HG02870 (cell line): ENCODE data around the gene STK39.
A peak's percentile ranks its signal among the peaks of the same experiment; 100 is the strongest.
"Not testable (repeated sequence)": the region's sequence is repeated elsewhere in the genome, so short reads cannot be mapped to it uniquely, and the experiment has no call there.

Source experiments
- ATAC-seq: cut with Tn5 transposase; IDR thresholded peaks from one replicate; pipeline ENCODE4 v1.9.1; 2021; ENCODE audit warnings: mild to moderate bottlenecking, moderate library complexity; ENCODE audit not compliant: unreplicated experiment

Gene STK39

DNA sequence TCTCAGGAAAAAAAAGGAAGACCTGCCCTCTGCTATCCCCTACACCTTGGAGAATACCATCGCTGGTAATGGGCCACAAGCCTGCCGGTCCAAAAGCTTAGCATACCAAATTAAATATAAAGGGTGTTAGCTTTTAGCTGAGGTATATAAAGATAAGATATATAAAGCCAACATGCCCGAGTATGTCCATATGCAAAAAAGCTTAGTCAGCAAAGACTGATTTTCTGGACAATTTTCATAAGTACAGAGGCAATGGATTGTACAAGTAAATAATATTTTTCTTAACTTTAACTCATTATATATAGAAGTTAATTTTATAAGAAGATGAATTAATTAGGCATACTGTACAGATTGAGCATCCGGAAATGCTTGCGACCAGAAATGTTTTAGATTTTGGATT is 106.5 kb downstream of the STK39 start:
- ATAC-seq: no peak

GRCh38 chr2:168139852-168140251 is 107.5 kb downstream of the STK39 start:
- no peak for ATAC-seq

- ATAC-seq: no peak
Observed at GRCh38 chr2:168138901-168139300, 108.5 kb downstream of the STK39 start.

DNA sequence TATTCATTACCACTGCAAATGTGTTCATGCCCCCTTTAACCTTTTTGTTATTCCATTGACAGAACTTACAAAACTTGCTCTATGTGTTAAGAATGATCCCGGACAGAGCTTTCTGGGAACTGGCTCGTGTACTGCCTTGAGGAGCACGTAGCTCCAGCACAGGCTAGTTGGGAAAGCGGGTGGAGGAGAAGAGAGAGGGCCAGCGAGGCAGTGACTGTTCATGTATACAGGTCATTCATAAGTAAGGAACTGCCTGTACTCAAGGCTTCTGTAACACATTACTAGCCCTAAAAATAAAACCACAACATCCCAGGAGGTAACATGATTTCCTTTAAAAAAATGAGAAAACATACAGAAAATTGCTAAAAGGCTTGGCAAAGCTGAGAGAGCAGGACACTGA is 109.0 kb downstream of the STK39 start:
- no peak for ATAC-seq

DNA sequence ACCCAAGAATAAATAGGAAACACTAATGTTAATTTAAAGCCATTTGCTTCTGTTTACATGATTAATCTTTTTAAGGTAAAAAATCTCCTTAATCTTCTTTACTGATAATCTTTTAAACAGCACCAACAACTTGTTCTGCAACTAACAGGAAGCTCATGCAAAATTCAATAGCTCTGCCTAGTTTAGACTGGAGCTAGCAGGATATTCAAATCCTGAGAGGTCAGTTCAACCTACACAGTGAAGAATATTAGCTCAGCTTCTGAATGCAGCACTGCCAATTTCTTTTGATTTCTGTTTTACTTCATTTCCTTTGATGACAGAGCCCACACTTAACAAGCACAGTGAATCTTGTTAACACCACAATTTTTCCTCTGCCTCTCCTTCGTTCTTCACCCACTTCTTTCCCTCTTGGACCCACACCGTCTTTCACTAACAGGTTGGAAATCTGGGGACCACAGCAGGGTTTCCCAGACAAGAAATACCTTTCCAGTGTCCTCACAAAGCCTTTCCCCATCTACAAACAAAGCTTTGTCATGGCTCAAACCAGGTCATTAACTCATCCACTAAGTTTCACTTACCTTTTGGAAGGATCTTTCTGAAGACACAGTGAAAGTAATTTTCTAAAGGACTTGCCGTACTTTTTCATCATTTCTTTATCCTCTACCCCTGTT is 109.8 kb downstream of the STK39 start:
- no peak for ATAC-seq

- ATAC-seq: peak; percentile 60
Observed at GRCh38 chr2:168136392-168136977, 110.9 kb downstream of the STK39 start.

- ATAC-seq: no peak
Observed at GRCh38 chr2:168135630-168136029, 111.8 kb downstream of the STK39 start.

- ATAC-seq: no peak
Observed at GRCh38 chr2:168135121-168135520, 112.3 kb downstream of the STK39 start.

GRCh38 chr2:168134485-168134884 is 112.9 kb downstream of the STK39 start:
- no peak for ATAC-seq

GRCh38 chr2:168132389-168132788 is 115.0 kb downstream of the STK39 start:
- ATAC-seq: no peak

DNA sequence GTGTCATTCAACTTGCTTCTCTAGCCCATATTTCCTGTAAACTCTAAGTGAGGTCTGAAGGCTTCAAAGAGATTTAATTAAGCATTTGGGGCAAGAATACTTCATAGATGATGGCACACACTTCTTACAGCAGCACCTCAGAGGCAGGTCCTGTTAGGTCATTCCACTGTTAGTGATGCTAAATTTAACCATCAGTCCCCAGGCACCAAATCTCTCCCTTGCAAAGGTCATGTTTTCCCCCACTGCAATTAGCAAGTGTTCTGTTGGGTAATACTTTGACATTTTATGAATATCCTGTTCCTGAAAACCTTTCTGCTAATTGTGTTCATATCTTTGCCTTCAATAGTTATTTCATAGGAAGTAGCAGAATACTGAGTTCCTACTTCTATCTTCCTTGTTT is 117.0 kb downstream of the STK39 start:
- no peak for ATAC-seq

DNA sequence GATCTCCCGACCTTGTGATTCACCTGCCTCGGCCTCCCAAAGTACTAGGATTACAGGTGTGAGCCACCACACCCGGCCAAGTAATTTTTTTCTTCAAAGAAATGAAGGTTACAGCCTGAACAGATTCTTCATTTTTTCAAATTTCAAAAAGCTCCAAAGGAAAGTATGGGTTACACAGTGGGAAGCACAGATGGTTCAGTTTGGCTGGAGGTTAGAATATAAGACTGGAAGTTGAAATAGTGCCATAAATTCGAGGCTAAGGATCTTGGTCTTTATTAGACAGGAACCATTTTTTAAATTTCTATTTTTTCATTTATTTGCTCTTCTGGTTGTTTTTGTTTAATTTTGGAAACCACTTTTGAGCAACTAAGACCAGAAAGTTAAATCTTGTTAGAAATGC is 120.0 kb downstream of the STK39 start:
- no peak for ATAC-seq

- ATAC-seq: not testable (repeated sequence)
Observed at GRCh38 chr2:168122210-168122609, 125.2 kb downstream of the STK39 start.

DNA sequence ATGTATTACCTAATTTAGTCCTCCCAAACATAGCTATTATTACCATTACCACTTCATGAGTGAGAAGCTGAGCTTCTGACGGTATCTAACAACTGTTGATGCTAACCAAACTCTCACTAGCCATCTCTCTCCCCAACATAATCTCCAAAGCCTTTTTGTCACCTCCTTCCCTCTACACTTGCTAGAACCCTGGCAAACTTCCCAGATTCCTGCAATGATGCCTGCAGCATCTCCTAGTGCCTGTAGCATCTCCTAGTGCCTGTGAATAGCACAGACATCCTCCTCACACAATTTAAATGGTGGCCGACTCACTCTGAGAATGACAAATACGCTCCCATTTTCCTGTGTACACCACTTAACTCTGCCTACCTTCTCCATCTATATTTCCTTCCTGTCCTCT is 126.7 kb downstream of the STK39 start:
- no peak for ATAC-seq

DNA sequence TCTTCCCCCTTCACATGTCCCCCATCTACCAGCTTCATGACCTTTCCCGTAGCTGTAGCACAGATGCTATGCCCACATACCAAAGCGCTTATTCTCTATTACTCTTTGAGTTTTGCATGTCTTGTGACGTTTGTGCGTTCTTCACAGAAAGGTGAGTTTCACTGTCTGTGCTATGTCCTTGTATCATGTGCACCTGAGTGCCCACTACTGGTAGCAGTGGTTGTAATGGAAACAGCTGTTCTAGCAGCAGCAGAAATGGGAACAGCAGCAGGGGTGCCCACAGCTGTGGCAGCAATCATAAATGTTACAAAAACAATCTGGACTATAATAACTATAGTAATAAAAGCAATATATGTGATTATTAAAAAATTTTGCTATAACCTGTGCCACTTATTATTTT is 127.1 kb downstream of the STK39 start:
- no peak for ATAC-seq

DNA sequence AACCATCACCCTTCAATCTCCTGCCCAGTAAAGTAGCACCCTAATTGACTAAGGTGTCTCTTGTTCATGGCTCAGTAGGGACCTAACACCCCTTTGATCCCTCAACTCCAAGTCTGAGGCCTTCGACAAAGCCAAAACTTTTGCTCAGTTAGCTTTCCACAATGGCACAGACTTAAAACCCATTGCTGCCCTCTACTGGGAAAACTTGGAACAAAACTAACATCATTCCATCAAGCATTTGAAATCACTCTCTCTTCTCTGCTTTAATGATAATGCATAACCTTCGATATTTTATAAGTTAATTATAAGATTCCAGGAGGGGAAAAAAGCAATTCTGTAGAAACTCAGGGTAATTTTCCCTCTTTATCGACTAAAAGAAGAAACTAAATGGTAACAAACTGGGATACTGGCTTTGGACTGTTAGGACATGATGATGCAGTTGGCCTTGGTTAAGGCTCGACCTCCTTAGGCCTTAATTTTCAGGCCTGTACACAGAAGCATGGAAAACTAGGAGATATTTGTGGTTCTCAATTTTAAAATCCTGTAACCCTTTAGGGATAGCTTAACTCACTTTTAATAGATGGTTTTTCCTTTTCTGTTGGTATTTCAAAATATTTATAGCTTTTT is 127.8 kb downstream of the STK39 start:
- peak; percentile 55 for ATAC-seq

GRCh38 chr2:168118733-168119514 is 128.5 kb downstream of the STK39 start:
- ATAC-seq: no peak

DNA sequence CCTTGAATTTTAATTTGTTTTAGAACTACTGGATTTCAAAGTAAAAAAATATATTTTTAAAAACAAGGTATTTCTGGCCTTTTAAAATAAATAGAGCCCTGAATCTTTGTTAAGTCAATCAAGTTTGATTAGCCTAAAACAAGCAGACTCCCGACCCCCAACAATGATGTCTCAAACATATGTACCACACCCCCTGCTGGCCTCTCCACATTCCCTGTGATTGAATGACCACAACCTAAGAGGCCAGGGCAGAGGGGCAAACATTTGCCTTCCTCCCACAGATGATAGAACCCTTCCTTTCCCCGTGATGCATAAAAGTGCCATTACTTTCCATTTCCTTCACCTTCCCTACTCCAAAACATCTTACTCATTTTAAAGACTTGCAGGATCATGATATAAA is 130.9 kb downstream of the STK39 start:
- no peak for ATAC-seq

DNA sequence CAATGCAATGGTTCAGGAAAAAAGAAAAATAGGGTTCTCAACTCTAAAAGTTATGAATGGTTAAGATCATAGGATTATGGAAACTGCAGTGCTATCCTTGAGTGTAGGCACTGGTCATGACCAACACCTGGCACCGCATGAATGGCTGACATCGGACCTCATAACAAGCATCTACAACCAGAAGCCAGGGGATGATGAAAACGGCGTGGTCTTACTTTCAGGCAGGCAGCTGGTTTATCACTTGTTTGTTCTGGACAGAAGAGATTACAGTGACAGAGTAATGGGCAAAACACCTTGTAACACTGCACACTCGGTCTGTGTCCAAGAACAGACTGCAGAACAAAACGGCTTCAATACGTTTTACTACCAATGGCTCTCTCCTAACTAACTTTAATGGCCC is 132.8 kb downstream of the STK39 start:
- no peak for ATAC-seq

- no peak for ATAC-seq
Observed at GRCh38 chr2:168114040-168114439, 133.4 kb downstream of the STK39 start.

GRCh38 chr2:168107322-168107721 is 140.1 kb downstream of the STK39 start:
- no peak for ATAC-seq
